Left colon (tissue), 2 donors: ENCODE measurements around the gene SEMA4B. TPM values are rescaled to one million over a fixed set of nuclear protein-coding genes. Genes with fewer than 3 reads are reported as not detected.
"Not testable (repeated sequence)": the region's sequence is repeated elsewhere in the genome, so short reads cannot be mapped to it uniquely, and the experiment has no call there.

Source experiments
- ATAC-seq: fragments of 200-7000 bp; cut with Tn5 transposase; one replicate; pipeline ENCODE4 v1.9.1; 2020; ENCODE audit warnings: mild to moderate bottlenecking, moderate library complexity
- DNase-seq, 2 donors: peaks; one replicate each; pipeline ENCODE4 v3.0.0-alpha.2; 2020
- intact Hi-C, 2 donors: fragments of 100-400 bp; cut with DNase I in 1 of 2; cut with micrococcal nuclease in 1 of 2; formaldehyde crosslinking; loops; one replicate each; pipeline versions ENCODE4 v1.11.2 to v1.14.0; 2022; cut with DNase I, micrococcal nuclease
- long read RNA-seq: library from polyadenylated mRNA; unstranded; transcript quantifications from one replicate; pipeline ENCODE4 v2.0.0, GENCODE V29; 2021
- total RNA-seq, 2 donors: library from RNA; stranded (reverse); fragmentation: NEBNext Ultra II Directional; extraction: Animal tissue kit (Norgen Biotek cat#: 25700); gene quantifications; one replicate each; pipeline ENCODE4 v1.2.1, GENCODE V29; 2021
- donor health status: DM: no; HTN: no; CAD: no.
- donor health status: DM: yes; HTN: yes; CAD: no.

SEMA4B gene
- total RNA-seq: 100 to 1,000 TPM in 1 of 2 donors, 10 to 100 TPM in 1; 97.2 to 165 TPM
- long read RNA-seq, transcript SEMA4B-220 (2 exons, 563 nt): major isoform, 21 of 325 reads
- long read RNA-seq, transcript SEMA4B-202 (14 exons, 3,807 nt): minor isoform, 9 of 325 reads
- long read RNA-seq, transcript SEMA4B-201 (15 exons, 3,781 nt): minor isoform, 7 of 325 reads
- long read RNA-seq, partial matches to known transcripts: 194 of 325 reads
- long read RNA-seq, other reads (novel, unspliced or antisense): 93 of 325 reads

- DNase-seq (peak; percentile 75 to 92), ATAC-seq (peak; percentile 89)
- intact Hi-C loops: no loop called here
Measured at GRCh38 chr15:90201130-90201943, at the start of gene SEMA4B. TSS of gene SEMA4B (plus strand) at chr15:90201330. CDS start at chr15:90201579, 249 bp downstream.

- ATAC-seq: no peak
- intact Hi-C loops: no loop called here
- DNase-seq: no peak
Measured at GRCh38 chr15:90151989-90152645, 49.0 kb upstream of the SEMA4B start.

- DNase-seq (no peak), ATAC-seq (no peak)
- intact Hi-C loops: no loop called here
Measured at GRCh38 chr15:90153658-90154057, 47.5 kb upstream of the SEMA4B start.

- intact Hi-C loops: no loop called here
- no peak for DNase-seq
- ATAC-seq: no peak
Measured at GRCh38 chr15:90154246-90154645, 46.9 kb upstream of the SEMA4B start.

- DNase-seq (peak in 1 of 2 donors; percentile 62), ATAC-seq (peak; percentile 12)
- intact Hi-C loops: no loop called here
Measured at GRCh38 chr15:90154861-90155626, 46.1 kb upstream of the SEMA4B start.

GRCh38 chr15:90159213-90159612 lies 41.9 kb upstream of the SEMA4B start:
- intact Hi-C loops: no loop called here
- ATAC-seq: peak; percentile 49
- peak; percentile 34 to 75 for DNase-seq

- intact Hi-C loops: no loop called here
- ATAC-seq: peak; percentile 46
- peak; percentile 93 for DNase-seq
Measured at GRCh38 chr15:90160781-90161727, 40.1 kb upstream of the SEMA4B start.

GRCh38 chr15:90161950-90162361 lies 39.2 kb upstream of the SEMA4B start:
- intact Hi-C loops: no loop called here
- DNase-seq (peak in 1 of 2 donors; percentile 49), ATAC-seq (peak; percentile 8)

- ATAC-seq (no peak), DNase-seq (no peak)
- intact Hi-C loops: no loop called here
Measured at GRCh38 chr15:90162956-90163355, 38.2 kb upstream of the SEMA4B start.

GRCh38 chr15:90164239-90164638 lies 36.9 kb upstream of the SEMA4B start:
- ATAC-seq, intact Hi-C loops, DNase-seq: not testable (repeated sequence)

- intact Hi-C loops: no loop called here
Measured at GRCh38 chr15:90165157-90165556, 36.0 kb upstream of the SEMA4B start.

GRCh38 chr15:90165659-90166489 lies 35.3 kb upstream of the SEMA4B start:
- peak; percentile 87 to 96 for DNase-seq
- intact Hi-C loops: no loop called here
- peak; percentile 82 for ATAC-seq

More at GRCh38 chr15:90165157-90165556, 36.0 kb upstream of the SEMA4B start:
- ATAC-seq: no peak
- no peak for DNase-seq

GRCh38 chr15:90167121-90167520 lies 34.0 kb upstream of the SEMA4B start:
- ATAC-seq (no peak), DNase-seq (no peak)
- intact Hi-C loops: no loop called here

- no peak for DNase-seq
- no peak for ATAC-seq
- intact Hi-C loops: no loop called here
Measured at GRCh38 chr15:90171623-90172022, 29.5 kb upstream of the SEMA4B start.

GRCh38 chr15:90173372-90173771 lies 27.8 kb upstream of the SEMA4B start:
- intact Hi-C loops: no loop called here
- no peak for ATAC-seq
- no peak for DNase-seq

GRCh38 chr15:90174140-90174875 lies 26.8 kb upstream of the SEMA4B start:
- intact Hi-C loops: no loop called here
- DNase-seq (peak; percentile 73 to 89), ATAC-seq (peak; percentile 61)
